Activated T-helper 1 cell treated with Interleukin-2 at 50 U/mL for 16 hours (primary cell): ENCODE measurements around the gene DCAF12L1.

Experiments used
- DNase-seq: peaks from one replicate; pipeline ENCODE4 v3.0.0-alpha.2; 2020; ENCODE audit warnings: low read depth

DCAF12L1 gene

GRCh38 chrX:126552313-126553022 is at the start of gene DCAF12L1:
TSS of gene DCAF12L1 (minus strand) at chrX:126552814. CDS start at chrX:126552608, 206 bp downstream.
- DNase-seq = no peak

GRCh38 chrX:126580877-126581276 is 28.3 kb upstream of the DCAF12L1 start:
- no peak for DNase-seq

- DNase-seq = no peak
These were observed 23.3 kb upstream of the DCAF12L1 start for GRCh38 chrX:126575911-126576310.

GRCh38 chrX:126557151-126557550 is 4.5 kb upstream of the DCAF12L1 start:
- DNase-seq = no peak

- DNase-seq = no peak
These were observed 795 bp downstream of the DCAF12L1 start for GRCh38 chrX:126551725-126552312.

- DNase-seq = no peak
These were observed 1.3 kb downstream of the DCAF12L1 start for GRCh38 chrX:126551306-126551705.

- DNase-seq = no peak
These were observed 1.8 kb downstream of the DCAF12L1 start for GRCh38 chrX:126550816-126551215.

- no peak for DNase-seq
These were observed 42.7 kb downstream of the DCAF12L1 start for GRCh38 chrX:126509923-126510322.
